HG03571 (cell line): Measurements from ENCODE around the gene EML5.

ENCODE experiments used
- ATAC-seq: cut with Tn5 transposase; IDR thresholded peaks from one replicate; pipeline ENCODE4 v1.9.1; 2021; ENCODE audit not compliant: unreplicated experiment

EML5 gene

DNA sequence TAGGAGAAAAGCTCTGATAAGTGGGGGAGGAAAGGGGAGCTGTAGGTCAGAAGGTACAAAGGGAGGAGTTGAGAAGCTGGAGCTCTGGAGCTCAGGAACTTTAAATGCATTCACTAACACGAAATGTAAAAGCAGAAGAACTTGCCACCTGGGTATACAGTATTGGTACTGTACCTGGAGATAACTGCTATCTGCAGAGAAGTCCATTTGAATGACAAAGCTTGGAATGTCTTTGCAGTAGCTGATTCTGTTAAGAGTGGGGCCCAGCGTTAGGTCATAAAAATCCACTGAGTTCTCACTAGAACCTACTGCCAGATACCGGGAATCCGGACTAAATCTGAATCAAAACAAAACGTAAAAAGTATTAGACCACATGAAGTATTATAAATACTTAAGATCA is 174.3 kb downstream of the EML5 start:
- ATAC-seq: no peak

DNA sequence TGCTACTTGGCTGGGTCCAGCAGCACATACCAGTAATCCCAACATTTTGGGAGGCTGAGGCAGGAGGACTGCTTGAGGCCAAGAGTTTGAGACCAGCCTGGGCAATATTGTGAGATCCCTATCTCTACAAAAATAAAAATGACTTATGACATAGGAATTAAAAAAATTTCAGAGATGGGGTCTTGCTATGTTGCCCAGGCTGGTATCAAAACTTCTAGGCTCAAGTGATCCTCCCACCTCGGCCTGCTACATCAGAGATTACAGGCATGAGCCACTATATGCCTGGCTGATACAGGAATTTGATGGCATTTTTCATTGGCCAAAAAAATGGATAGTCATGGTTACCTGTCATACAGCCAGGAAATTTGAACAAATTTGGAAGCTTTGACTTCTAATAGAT is 175.3 kb downstream of the EML5 start:
- ATAC-seq: no peak

DNA sequence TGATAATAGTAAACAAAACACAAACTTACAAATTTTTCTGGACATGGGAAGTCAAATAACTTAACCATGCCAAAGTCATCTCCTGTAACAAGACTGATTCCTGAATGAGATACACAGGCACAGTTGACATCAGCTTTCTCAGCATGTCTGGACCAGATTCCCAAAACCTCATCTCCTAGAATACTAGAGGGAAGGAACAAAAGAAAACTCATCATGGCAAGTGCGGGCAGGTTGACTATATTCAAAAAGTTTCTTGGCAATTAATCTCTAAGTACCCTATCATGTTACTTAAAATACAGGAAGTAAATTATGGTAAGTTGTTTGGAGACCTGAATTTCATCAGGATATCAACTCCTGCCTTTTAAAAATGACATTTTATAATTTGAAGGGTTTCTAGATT is 176.1 kb downstream of the EML5 start:
- ATAC-seq: no peak

DNA sequence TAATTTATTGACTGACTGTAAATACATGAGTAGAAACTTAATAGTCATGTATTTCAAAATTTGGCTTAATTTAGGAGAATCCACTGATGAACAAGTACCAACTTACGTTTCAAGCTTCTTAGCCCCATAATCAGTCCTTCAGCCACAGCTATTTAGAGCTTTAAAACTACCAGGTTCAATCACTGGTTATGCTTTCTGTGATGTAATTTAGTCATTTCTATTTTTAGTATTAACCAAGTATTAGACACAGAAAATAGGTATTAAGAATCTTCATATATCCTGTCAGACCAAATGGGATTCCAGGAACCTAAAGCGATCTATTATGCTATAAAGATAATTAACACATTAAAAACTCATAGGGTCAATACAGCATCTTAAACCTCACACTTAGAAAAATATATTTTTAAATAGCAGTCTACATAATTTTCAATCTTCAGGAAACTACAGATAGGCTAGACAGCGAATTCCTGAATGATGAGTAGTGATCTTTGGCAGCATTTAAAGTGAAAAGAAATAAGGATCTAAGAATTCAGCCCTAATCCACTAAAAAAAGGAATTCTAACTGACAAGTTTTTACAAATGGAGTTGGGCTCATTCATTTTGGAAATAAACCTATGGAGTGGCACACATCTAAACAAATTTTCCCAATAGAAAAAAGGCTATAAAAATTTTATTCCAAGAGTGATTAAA is 178.4 kb downstream of the EML5 start:
- no peak for ATAC-seq

DNA sequence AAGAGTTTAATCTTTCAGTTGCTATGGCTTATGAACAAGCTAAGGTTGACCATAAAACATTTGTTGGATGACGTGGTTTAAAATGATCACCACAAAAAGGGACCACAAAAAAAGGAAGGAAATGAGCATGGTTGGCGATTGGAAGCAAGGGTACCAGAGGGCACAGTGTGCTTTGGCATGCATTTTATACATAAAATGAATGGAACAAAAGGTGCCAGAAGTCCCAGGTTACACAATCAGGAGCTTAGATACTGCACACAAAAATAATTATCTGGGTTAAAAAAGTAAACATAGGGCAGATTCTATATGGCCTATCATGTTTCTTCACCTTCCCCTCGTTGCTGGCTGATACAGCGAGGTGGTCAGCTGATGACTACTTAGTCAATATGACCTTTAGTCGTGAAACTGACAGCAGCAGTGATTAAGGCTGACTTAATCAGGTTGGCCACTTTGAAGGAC is 179.2 kb downstream of the EML5 start:
- no peak for ATAC-seq

DNA sequence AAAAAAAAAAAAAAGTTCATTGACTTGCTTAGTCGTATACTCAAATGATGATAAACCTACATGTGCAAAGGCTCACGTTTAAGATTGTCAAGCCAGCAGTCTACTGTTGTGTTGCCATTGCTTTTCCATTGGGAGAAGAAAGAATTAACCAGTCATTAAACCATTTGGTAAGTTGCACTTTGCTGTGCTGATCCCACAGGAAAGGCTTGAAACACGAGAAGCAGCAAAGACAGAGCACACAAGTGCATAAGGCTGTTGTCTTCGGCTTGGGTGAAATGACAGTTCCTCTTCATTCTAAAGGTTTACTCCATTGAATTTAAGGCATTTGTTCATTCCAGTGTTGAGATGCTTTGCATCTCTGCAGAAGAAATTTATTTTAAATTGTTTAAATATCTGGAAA is 179.8 kb downstream of the EML5 start:
- ATAC-seq: no peak

DNA sequence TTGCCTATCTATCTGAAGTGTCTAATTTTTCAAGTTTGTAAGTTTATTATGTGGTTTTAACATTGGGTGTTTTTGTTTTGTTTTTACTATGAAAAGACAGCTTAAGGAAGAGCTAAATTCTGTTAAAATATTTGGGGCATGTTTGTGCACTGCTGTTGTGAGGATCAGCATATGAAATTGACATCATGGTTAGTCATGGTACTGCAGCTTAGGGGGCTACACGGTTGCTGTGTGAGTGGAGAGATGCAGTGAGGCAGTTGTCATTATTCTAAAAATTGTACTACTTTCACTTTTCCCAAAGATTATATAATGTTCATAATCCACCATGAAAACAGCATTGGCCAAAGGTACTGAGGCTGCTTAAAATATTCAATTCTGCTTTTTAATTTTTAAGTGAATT is 180.9 kb downstream of the EML5 start:
- no peak for ATAC-seq

DNA sequence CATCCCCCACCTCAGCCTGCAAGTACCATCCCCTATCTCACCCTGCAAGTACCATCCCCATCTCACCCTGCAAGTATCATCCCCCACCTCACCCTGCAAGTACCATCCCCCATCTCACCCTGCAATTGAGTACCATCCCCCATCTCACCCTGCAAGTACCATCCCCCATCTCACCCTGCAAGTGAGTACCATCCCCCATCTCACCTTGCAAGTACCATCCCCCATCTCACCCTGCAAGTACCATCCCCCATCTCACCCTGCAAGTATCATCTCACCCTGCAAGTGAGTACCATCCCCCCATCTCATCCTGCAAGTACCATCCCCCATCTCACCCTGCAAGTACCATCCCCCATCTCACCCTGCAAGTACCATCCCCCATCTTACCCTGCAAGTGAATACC is 184.9 kb downstream of the EML5 start:
- no peak for ATAC-seq

DNA sequence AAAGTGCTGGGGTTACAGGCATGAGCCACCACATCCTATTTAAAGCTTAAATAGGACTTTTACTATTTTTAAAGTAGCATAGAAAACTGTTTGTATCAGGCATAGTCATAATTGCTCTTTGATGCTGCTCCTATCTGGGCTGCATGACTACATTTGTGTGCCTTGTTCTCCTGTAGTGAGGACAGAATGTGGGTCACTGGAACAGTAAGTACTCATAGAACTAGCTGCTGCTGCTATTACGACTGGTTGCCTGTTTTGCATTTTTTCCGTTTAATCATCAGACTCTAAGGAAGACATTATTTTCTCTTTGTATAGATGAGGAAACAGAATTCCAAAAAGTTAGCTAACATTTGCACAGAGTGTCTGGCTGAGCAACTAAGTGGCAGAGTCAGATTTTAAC is 187.2 kb downstream of the EML5 start:
- ATAC-seq: no peak

DNA sequence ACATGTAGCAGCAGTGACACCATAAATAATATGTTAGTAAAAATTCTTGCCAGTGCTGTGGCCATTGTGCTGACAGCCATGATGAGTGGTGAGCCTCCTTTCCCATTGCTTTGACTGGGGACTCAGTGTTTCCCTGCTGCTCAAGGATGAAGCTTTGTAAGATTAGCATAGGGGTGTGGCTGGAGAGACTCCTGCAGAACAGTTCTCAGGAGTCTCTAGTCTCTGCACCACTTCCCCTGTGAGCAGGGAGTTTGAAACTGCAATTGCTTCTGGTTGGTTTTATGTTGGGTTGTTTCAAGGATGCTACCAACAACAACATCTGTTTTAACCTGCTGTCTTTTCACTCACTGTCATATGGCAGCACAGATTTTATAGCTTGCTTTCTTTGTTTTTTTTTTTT is 188.5 kb downstream of the EML5 start:
- ATAC-seq: no peak

DNA sequence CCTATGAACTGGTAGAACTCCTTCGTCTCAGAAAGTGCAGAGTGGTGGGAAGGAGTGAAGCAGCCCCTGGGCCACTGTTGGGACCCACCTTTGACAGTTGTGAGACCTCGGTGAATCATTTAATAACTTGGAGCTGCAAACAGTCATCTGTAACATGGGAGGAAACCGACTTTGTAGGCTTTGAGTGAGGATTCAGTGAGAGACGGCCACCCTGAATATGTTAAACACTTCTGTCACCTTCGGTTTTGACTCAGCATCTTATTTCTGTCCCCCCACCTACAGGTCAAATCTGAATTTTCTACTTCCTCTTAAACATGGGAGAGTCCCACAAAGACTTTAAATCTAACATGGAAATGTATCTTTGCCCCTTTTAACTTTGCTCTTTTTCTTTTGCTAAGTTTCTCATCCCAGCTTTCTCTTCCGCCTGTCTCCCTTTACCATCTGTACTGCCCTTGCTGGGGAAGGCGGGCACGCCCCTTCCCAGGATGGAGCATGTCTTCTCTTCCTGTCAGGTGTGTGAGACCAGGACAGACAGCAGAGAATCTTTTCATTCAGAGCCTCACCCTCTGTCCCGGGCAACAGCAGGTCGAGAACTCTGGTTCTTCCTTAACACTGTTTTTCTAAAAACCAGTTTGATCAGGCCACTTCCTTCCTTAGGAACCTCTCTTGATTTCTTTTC is 192.9 kb downstream of the EML5 start:
- peak; percentile 89 for ATAC-seq

DNA sequence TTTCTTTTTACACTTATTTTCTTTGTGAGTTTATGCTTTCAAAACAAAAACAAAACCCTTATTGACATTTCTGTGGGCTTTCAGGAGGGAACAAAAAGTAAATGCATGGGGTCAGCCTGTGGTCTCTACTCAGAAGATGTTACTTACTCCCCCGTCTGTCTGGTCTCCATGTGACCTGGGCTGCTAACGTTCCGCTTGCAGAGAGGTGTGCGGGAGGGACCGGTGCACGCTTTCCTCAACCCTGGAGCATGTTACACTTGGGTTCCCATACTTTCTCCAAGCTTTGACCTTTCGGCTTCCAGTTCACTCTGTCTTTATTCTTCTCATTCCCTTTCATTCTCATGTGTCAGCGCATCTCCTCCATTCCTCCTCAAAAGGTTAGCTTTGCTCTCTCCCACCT is 193.4 kb downstream of the EML5 start:
- no peak for ATAC-seq

DNA sequence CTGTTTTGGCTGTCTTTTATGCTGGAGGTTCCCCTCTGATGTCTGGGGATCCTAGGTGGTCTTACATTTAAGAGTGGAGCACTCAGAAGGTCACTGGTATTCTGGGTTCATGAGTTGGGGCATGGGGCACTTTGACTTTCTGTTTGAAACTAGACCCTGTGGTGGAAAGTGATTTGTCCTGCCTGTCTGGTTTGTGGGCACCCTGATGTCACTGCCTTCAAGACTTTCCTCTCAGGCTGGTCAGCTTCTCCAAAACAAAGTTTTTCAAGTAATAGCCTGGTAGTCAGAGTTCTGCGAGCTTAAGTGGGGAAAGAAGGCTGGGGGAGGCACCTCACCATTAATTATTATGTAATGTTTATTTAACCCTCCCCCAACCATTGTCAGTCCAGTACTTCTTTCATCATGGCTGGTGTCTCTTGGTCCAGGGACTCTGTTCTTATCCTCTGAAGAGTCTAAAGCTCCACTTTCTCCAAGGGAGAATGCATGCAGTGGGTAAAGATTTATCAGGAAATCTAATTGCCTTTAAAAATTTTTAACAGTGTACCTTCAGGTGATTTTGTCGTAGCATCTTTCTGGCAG is 194.6 kb downstream of the EML5 start:
- ATAC-seq: no peak

DNA sequence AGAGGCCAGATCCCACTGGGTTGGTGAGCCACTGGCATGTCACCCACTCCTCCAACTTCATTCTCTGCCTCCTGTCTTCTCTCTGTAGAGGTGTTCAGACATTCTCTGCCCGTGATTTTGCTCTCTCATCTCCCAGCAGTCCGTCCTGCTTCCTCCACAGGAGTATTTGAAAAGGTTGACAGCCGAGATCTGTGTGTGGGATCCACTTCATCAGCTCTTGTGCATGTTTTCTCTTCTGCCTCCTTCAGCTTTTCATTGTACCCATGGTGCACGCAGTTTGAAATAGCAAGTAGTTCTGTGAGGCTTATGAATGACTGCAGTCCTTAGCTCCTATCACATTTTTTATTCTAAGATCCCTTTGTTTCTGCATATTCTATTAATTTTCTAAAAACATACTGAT is 195.2 kb downstream of the EML5 start:
- no peak for ATAC-seq

DNA sequence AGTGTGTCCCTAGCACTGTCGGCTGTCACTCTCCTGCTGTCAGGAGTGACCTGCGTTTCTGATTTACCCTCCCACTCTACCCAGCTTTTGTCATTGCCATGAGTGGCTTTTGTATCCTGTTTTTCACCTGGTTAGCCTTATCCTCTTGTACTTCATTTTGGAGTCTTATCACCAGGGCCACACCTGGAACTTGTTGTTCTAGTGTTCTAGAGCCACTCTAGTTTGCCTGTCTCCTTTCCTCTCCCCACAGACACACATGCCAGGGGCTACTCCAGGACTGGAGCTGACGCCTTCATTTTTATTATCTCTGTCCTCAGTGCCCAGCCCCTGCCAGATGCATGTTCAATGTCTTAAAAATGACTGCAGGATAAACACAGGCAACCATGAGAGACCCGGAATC is 195.7 kb downstream of the EML5 start:
- ATAC-seq: no peak

DNA sequence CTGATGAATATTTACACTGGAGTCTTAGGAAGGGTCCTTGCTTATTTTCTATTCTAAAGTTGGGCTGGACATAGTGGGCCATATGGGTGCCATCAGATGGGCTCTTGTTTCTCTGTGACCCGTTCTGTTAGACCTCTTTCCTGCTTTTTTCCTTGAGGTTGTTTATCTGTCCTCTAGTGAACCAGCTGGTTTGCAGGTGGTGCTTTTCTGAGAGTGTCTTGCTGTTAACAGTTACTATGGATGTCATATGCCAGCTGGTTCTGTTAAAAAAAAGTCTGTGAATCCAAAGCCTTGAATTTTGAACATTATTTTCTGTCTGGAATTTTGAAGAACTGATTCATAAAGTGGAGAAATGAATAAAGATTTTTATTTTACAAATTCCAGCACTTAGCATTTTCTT is 200.7 kb downstream of the EML5 start:
- ATAC-seq: no peak

DNA sequence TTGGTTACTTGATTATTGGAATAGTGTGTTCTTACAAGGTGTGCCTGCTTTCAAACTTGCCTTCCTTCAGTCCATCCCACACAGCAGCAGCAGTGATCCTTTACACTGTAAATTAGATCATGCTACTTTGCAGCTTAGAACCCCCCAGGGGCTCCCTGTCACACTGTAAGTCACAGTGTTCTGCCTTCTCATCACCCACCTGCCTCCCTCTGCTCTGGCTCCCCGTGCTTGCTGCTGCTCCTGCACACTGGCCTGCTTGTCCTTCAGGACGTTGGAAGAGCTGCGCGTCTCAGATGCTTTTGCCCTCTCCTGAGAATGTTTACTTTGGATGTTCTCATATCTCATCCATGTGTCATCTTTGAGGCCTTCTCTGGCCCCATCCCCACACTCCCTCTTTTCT is 202.6 kb downstream of the EML5 start:
- no peak for ATAC-seq

DNA sequence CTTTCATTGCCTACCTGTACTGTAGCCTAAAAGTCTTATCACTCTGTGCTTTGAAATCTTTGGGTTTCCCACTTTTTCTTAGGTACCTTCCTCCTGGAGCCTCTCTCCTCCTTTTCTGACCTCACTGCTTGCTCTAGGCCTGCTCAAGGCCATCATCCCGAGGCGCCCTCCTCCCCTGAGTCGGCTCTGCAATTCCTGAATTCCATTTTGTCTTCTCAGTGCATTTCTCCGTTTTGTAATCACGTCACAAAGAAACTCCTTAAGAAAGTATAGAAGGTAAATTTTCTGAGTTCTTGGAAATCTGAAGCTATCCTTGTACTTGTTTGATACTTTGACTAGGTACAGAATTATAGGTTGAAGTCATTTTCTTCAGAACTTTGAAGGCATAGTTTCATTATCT is 204.7 kb downstream of the EML5 start:
- no peak for ATAC-seq

DNA sequence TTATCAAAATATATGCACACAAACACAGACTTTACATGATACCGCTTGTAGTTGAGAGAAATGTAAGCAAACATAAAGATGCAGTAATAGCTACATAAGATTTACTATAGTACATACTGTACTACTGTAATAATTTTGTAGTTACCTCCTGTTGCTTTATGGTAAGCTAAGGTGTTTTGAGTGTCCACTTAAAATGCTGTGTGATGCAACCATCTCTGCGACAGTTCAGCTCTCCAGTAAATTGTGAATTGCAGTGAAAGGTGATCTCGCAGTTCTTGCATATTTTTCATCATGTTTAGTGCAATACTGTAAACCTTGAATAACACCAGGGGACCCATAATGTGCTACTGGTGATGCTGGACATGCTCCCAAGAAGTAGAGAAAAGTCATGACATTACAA is 208.3 kb downstream of the EML5 start:
- no peak for ATAC-seq

DNA sequence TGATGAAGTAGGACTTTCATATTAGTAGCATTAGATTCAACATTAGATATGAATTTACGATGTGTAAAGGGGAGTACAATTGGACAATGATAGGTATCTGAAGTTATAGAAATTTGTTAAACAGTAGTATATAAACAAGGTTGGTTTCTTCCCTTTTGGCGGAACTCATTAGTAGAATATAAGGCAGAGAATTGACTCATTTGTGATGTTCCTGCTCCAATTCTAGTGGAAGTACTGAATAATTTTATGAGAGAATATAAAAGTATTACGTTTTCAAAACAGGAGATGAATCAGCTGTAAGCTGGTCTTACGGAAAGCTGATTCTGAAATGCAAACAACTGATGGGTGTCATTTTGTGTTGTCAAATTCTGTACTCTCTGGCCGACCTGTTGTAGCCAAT is 216.5 kb downstream of the EML5 start:
- ATAC-seq: no peak

DNA sequence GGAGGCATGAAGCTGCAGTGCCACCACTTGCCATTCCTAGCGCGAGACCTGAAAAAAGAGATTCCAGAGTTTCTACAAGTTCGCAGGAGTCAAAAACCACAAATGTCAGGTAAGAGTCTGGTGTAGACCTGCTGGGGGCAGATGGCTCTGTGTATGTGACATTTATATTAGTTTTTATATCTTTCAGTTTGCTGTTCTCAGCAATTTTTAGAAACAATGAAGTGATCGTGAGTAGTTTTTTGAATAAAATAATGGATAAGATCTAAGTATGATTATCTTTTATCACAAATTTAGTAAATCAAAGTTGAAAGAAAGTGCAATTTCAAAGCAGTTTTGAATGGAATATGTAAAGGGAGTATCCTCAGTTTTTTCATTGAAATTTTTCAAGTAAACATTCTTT is 220.6 kb downstream of the EML5 start:
- ATAC-seq: no peak

DNA sequence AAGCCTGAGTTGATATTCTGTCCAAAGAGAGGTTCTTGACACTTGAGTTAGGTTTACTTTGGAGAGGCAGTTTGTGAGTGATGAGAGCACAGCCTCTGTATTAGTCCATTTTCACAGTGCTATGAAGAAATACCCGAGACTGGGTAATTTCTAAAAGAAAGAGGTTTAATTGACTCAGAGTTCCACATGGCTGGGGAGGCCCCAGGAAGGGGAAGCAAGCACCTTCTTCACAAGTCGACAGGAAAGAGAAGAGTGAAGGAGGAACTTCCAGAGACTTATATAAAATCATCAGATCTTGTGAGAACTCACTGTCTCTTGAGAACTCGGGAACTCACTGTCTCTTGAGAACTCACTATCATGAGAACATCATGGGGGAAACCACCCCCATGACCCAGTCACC is 224.6 kb downstream of the EML5 start:
- ATAC-seq: no peak

DNA sequence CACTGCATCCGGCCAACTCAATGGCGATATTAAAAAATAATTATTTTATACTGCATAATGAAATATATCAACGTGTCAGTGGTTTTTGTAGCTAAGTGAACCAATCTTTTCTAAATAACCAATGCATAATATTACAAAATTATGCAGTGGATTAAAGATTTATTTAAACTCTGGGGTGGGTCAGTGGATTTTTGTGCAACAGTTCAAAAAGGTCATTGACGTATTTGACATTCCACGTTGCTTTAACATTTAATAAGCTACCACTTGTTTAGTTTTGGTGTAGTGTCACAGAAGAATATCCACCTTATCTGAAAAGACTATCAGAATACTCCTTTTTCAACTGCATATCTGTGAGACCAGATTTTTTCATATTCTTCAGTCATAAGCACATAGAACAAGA is 227.3 kb downstream of the EML5 start:
- no peak for ATAC-seq
